HepG2 (cell line): ENCODE results near the gene RTN3. TPM values are rescaled to one million over a fixed set of nuclear protein-coding genes. Genes with fewer than 3 reads are reported as not detected.

Source experiments
- ATAC-seq: fragments of 200-7000 bp; cut with Tn5 transposase; 3 replicates; pipeline ENCODE4 v1.9.1; 2020; ENCODE audit warnings: mild to moderate bottlenecking, moderate library complexity
- BruUV-seq: library from RNA; stranded (reverse); fragments of 400-500 nt; replicated peaks from 2 replicates; lab custom pipeline; 2021; lab: Mats Ljungman, UMichigan
- CTCF ChIA-PET: fragments of 300-600 bp; formaldehyde crosslinking; extraction: SDS; loops from one replicate; lab custom pipeline; 2021; ENCODE audit warnings: low total read pairs, inconsistent platforms, low intra/inter-chr PET ratio; lab: Yijun Ruan, JAX
- POLR2A ChIA-PET: fragments of 350-600 bp; sonication (Branson Sonifier 250); formaldehyde crosslinking; loops from one replicate; lab custom pipeline; 2020; ENCODE audit warnings: antibody characterized with exemption, inconsistent platforms; lab: Yijun Ruan, JAX
- DNase-seq: peaks from one replicate; pipeline ENCODE4 v3.0.0-alpha.2; 2015; ENCODE audit warnings: low spot score
- FAIRE-seq: peaks from 3 replicates; lab custom pipeline; 2011; peaks lifted over from hg19 to GRCh38; lab: Jason Lieb, UNC
- H2AFZ ChIP-seq: one replicate; pipeline ENCODE4 v1.6.1; 2011; ENCODE audit warnings: low read length, inconsistent platforms
- H3K27ac ChIP-seq: fragments of 300-600 bp; 3 replicates; pipeline ENCODE4 v1.8.0; 2011; ENCODE audit warnings: mixed run types, mild to moderate bottlenecking, mixed read lengths, low read length, inconsistent platforms; ENCODE audit not compliant: insufficient read depth; ENCODE audit errors: extremely low read length
- H3K27me3 ChIP-seq, 2 experiments: fragments of 200-600 bp in 1 of 2; 2 replicates in 1 of 2; 3 replicates in 1 of 2; pipeline versions ENCODE4 v1.6.0 to v1.8.0; 2011; ENCODE audit warnings: low read length in 2 of 2, mild to moderate bottlenecking in 2 of 2, moderate library complexity in 2 of 2, inconsistent platforms in 1 of 2; ENCODE audit not compliant: insufficient read depth in 2 of 2, control insufficient read depth in 1 of 2
- H3K36me3 ChIP-seq, 2 experiments: fragments of 200-600 bp in 1 of 2; replicated peaks in 1 of 2; 2 replicates in 1 of 2; 3 replicates in 1 of 2; pipeline versions ENCODE4 v1.5.1 to v1.8.0; 2011; ENCODE audit warnings: low read length in 2 of 2, inconsistent platforms in 1 of 2; ENCODE audit not compliant: insufficient read depth in 2 of 2, control insufficient read depth in 1 of 2
- H3K4me1 ChIP-seq: 2 replicates; pipeline ENCODE4 v1.5.1; 2012; ENCODE audit warnings: low read length, inconsistent platforms; ENCODE audit not compliant: insufficient read depth
- H3K4me2 ChIP-seq: 2 replicates; pipeline ENCODE4 v1.6.0; 2011; ENCODE audit warnings: low read depth, low read length, inconsistent platforms
- H3K4me3 ChIP-seq, 3 experiments: fragments of 200-600 bp in 1 of 3; sonication (generic), shearing (Covaris generic) in 1 of 3; replicated peaks in 1 of 3; 2 replicates each; pipeline ENCODE4 v1.5.1; 2011 to 2016; ENCODE audit warnings: low read length in 3 of 3, inconsistent platforms in 2 of 3, low read depth in 2 of 3, mild to moderate bottlenecking in 2 of 3, control low read depth in 1 of 3, mixed read lengths in 1 of 3; ENCODE audit not compliant: insufficient read depth in 1 of 3
- H3K79me2 ChIP-seq: one replicate; pipeline ENCODE4 v1.6.1; 2011; ENCODE audit warnings: low read length, inconsistent platforms; ENCODE audit not compliant: insufficient read depth
- H3K9ac ChIP-seq: 2 replicates; pipeline ENCODE4 v1.6.0; 2011; ENCODE audit warnings: mild to moderate bottlenecking, low read depth, low read length, inconsistent platforms; ENCODE audit not compliant: insufficient read depth
- H3K9me3 ChIP-seq: 2 replicates; pipeline ENCODE4 v1.5.1; 2012; ENCODE audit warnings: mild to moderate bottlenecking, low read length
- H4K20me1 ChIP-seq: 2 replicates; pipeline ENCODE4 v1.6.0; 2011; ENCODE audit warnings: inconsistent platforms, mild to moderate bottlenecking, low read length, moderate library complexity; ENCODE audit not compliant: insufficient read depth
- ASH2L ChIP-seq: fragments of 300-600, 200-600 bp; sonication (generic); IDR thresholded peaks from 2 replicates; pipeline ENCODE4 v1.7.0; 2017; ENCODE audit warnings: low read depth, mild to moderate bottlenecking, moderate library complexity, mixed read lengths, low read length; ENCODE audit not compliant: insufficient read length
- FOSL2 ChIP-seq: sonication (generic); formaldehyde crosslinking; IDR thresholded peaks from 2 replicates; pipeline ENCODE4 v1.4.0; 2020; ENCODE audit warnings: missing genetic modification reagents
- JUND ChIP-seq: sonication (generic); formaldehyde crosslinking; IDR thresholded peaks from 2 replicates; pipeline ENCODE4 v1.8.0; 2022; ENCODE audit warnings: mild to moderate bottlenecking, missing genetic modification reagents
- MAFG ChIP-seq: sonication (generic); formaldehyde crosslinking; IDR thresholded peaks from 2 replicates; pipeline ENCODE4 v1.5.1; 2020; ENCODE audit warnings: mild to moderate bottlenecking, missing genetic modification reagents
- MEIS1 ChIP-seq: sonication (generic); formaldehyde crosslinking; IDR thresholded peaks from 2 replicates; pipeline ENCODE4 v1.9.0; 2021; ENCODE audit warnings: mild to moderate bottlenecking, missing genetic modification reagents, moderate library complexity, borderline replicate concordance
- MIER3 ChIP-seq: IDR thresholded peaks from 2 replicates; pipeline ENCODE4 v1.6.1; 2016; ENCODE audit warnings: missing compliant biosample characterization, borderline replicate concordance
- SCMH1 ChIP-seq: sonication (generic); formaldehyde crosslinking; IDR thresholded peaks from 2 replicates; pipeline ENCODE4 v1.9.0; 2021; ENCODE audit warnings: missing genetic modification reagents, mild to moderate bottlenecking, borderline replicate concordance
- TARDBP ChIP-seq: sonication (generic); formaldehyde crosslinking; IDR thresholded peaks from 2 replicates; pipeline ENCODE4 v1.8.0; 2022; ENCODE audit warnings: mild to moderate bottlenecking, missing genetic modification reagents
- ZNF276 ChIP-seq: sonication (generic); formaldehyde crosslinking; IDR thresholded peaks from 2 replicates; pipeline ENCODE4 v1.4.0; 2020; ENCODE audit warnings: mild to moderate bottlenecking, low read depth, missing genetic modification reagents
- ZNF3 ChIP-seq: IDR thresholded peaks from 2 replicates; pipeline ENCODE4 v1.7.0; 2017; ENCODE audit warnings: inconsistent platforms
- ZNF33A ChIP-seq: sonication (generic); formaldehyde crosslinking; IDR thresholded peaks from 2 replicates; pipeline ENCODE4 v1.5.1; 2020; ENCODE audit warnings: missing genetic modification reagents, mild to moderate bottlenecking, moderate library complexity, borderline replicate concordance
- ZNF678 ChIP-seq: sonication (generic); formaldehyde crosslinking; IDR thresholded peaks from 2 replicates; pipeline ENCODE4 v1.4.0; 2020; ENCODE audit warnings: mild to moderate bottlenecking, missing genetic modification reagents
- ZNF782 ChIP-seq: sonication (generic); formaldehyde crosslinking; IDR thresholded peaks from 2 replicates; pipeline ENCODE4 v1.4.0; 2020; ENCODE audit warnings: missing genetic modification reagents, mild to moderate bottlenecking, borderline replicate concordance
- ZNF841 ChIP-seq: sonication (generic); formaldehyde crosslinking; IDR thresholded peaks from 2 replicates; pipeline ENCODE4 v1.8.1; 2023; ENCODE audit warnings: missing genetic modification reagents, borderline replicate concordance
- ZSCAN20 ChIP-seq: sonication (generic); formaldehyde crosslinking; IDR thresholded peaks from 2 replicates; pipeline ENCODE4 v1.4.0; 2020; ENCODE audit warnings: missing genetic modification reagents, mild to moderate bottlenecking, borderline replicate concordance
- WGBS: methylation state at CpG from one replicate; pipeline ENCODE4 v1.1.6; 2017; ENCODE audit warnings: low lambda C conversion rate; 5-methylcytosine and 5-hydroxymethylcytosine counted together
- in situ Hi-C: cut with HindIII; loops from 2 replicates; pipeline ENCODE4 v1.10.0; 2017; ENCODE audit warnings: low pct_unique_long_range_greater_than_20kb; ENCODE audit not compliant: extremely low pct_ligation_motif_present
- intact Hi-C: fragments of 100-400 bp; cut with micrococcal nuclease; formaldehyde crosslinking; loops from one replicate; pipeline ENCODE4 v1.10.0; 2022; ENCODE audit not compliant: unreplicated experiment
- polyA plus RNA-seq, 8 experiments: library from polyadenylated mRNA; depleted of rRNA in 3 of 8; stranded (reverse) in 7 of 8; unstranded in 1 of 8; fragments of >200 nt; fragmentation: Illumina TruSeq in 4 of 8; extraction: Trizol in 4 of 8; gene quantifications; 2 replicates each; pipeline versions ENCODE4 v1.2.1 to v1.2.3, GENCODE V29; 2011 to 2016; ENCODE audit warnings: low read depth in 4 of 8, missing spikeins in 1 of 8, mixed read lengths in 1 of 8; ENCODE audit not compliant: insufficient read depth in 1 of 8
- total RNA-seq, 5 experiments: library from RNA; depleted of rRNA; stranded (reverse); fragments of >200 nt; fragmentation: Illumina TruSeq; extraction: Trizol; gene quantifications; 2 replicates each; pipeline ENCODE4 v1.2.3, GENCODE V29; 2016; ENCODE audit warnings: low read depth in 1 of 5
- TF ChIP-seq, protein P1 (sequence below): sonication (generic); formaldehyde crosslinking; IDR thresholded peaks from 2 replicates; pipeline ENCODE4 v1.8.0; 2022; ENCODE audit warnings: mild to moderate bottlenecking, missing genetic modification reagents
- TF ChIP-seq, protein P2 (sequence below): IDR thresholded peaks from 2 replicates; pipeline ENCODE4 v1.6.1; 2018; ENCODE audit warnings: missing genetic modification reagents

RTN3 gene
- total and polyA plus RNA-seq, 2 of the 13 experiments (the other 11 are each of a cell fraction or from before 2014, with no cell fraction given) = 32.2 to 41.1 TPM

DNA sequence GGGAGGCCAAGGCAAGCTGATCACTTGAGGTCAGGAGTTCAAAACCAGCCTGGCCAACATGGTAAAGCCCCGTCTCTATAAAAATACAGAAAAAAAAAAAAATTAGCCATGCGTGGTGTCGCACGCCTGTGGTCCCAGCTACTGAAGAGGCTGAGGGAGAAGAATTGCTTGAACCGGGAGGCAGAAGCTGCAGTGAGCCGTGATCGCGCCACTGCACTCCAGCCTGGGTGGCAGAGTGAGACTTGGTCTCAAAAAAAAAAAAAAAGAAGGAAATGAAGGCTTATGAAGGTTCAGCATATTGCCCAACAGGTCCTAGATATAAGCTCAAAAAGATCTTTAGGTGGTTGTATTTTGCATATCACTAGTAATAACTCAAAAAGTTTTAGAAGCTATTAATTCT lies 20.3 kb upstream of the RTN3 start (continued):
- no peak for TF ChIP-seq ZSCAN20 (CRISPR knock-in tag)
- no peak for TF ChIP-seq TARDBP
- TF ChIP-seq ZNF3 (CRISPR knock-in tag) = no peak
- TF ChIP-seq MEIS1 (CRISPR knock-in tag) = no peak

GRCh38 chr11:63663809-63664208 lies 17.5 kb upstream of the RTN3 start:
- no TSS peak for BruUV-seq
- ATAC-seq = no peak
- CTCF ChIA-PET = no interaction called here

More at GRCh38 chr11:63663809-63664208, 17.5 kb upstream of the RTN3 start:
- no peak for DNase-seq
- no peak overlapping the region for H3K4me3 ChIP-seq
- H3K4me2 ChIP-seq = no peak overlapping the region
- no peak overlapping the region for H3K9ac ChIP-seq
- no peaks in the 10 kb centered on the region for H3K79me2 ChIP-seq
- no peaks in the 10 kb centered on the region for H3K9me3 ChIP-seq
- WGBS = 0% methylated on average over 1 of the region's 1 CpG
- no peaks in the 10 kb centered on the region for H4K20me1 ChIP-seq
- H2AFZ ChIP-seq = no peak overlapping the region
- POLR2A ChIA-PET = no interaction called here
- no peak for TF ChIP-seq ZSCAN20 (CRISPR knock-in tag)
- no peak for TF ChIP-seq SCMH1
- TF ChIP-seq ZNF841 (CRISPR knock-in tag) = no peak
- no peak for TF ChIP-seq MIER3 (CRISPR knock-in tag)
- TF ChIP-seq FOSL2 (CRISPR knock-in tag) = no peak
- no peak for TF ChIP-seq ZNF276 (CRISPR knock-in tag)
- TF ChIP-seq JUND (CRISPR knock-in tag) = no peak
- TF ChIP-seq MAFG (CRISPR knock-in tag) = no peak
- TF ChIP-seq, protein P1, sequence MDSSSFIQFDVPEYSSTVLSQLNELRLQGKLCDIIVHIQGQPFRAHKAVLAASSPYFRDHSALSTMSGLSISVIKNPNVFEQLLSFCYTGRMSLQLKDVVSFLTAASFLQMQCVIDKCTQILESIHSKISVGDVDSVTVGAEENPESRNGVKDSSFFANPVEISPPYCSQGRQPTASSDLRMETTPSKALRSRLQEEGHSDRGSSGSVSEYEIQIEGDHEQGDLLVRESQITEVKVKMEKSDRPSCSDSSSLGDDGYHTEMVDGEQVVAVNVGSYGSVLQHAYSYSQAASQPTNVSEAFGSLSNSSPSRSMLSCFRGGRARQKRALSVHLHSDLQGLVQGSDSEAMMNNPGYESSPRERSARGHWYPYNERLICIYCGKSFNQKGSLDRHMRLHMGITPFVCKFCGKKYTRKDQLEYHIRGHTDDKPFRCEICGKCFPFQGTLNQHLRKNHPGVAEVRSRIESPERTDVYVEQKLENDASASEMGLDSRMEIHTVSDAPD (CRISPR knock-in tag) = no peak
- TF ChIP-seq ZNF782 (CRISPR knock-in tag) = no peak
- TF ChIP-seq, protein P2, sequence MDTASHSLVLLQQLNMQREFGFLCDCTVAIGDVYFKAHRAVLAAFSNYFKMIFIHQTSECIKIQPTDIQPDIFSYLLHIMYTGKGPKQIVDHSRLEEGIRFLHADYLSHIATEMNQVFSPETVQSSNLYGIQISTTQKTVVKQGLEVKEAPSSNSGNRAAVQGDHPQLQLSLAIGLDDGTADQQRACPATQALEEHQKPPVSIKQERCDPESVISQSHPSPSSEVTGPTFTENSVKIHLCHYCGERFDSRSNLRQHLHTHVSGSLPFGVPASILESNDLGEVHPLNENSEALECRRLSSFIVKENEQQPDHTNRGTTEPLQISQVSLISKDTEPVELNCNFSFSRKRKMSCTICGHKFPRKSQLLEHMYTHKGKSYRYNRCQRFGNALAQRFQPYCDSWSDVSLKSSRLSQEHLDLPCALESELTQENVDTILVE (CRISPR knock-in tag) = no peak
- TF ChIP-seq ZNF678 (CRISPR knock-in tag) = no peak
- no peak for TF ChIP-seq ZNF33A (CRISPR knock-in tag)
- no peak for TF ChIP-seq ASH2L
- no peak overlapping the region for H3K27ac ChIP-seq
- no peaks in the 10 kb centered on the region for H3K4me1 ChIP-seq
- no peaks in the 10 kb centered on the region; a peak in 1 of 5 replicates for H3K27me3 ChIP-seq
- intact Hi-C loops (no loop called here), in situ Hi-C loops (no loop called here)
- no peaks in the 10 kb centered on the region for H3K36me3 ChIP-seq
- no peak for FAIRE-seq
